Inflammatory macrophage treated with lipopolysaccharide for 1 hour (primary cell): ENCODE measurements around the gene MIA3.
"Not testable (repeated sequence)": the region's sequence is repeated elsewhere in the genome, so short reads cannot be mapped to it uniquely, and the experiment has no call there.

Source experiments
- DNase-seq, 2 donors: peaks; one replicate each; pipeline ENCODE4 v3.0.0-alpha.2; 2020 to 2022

Gene MIA3, protein sequence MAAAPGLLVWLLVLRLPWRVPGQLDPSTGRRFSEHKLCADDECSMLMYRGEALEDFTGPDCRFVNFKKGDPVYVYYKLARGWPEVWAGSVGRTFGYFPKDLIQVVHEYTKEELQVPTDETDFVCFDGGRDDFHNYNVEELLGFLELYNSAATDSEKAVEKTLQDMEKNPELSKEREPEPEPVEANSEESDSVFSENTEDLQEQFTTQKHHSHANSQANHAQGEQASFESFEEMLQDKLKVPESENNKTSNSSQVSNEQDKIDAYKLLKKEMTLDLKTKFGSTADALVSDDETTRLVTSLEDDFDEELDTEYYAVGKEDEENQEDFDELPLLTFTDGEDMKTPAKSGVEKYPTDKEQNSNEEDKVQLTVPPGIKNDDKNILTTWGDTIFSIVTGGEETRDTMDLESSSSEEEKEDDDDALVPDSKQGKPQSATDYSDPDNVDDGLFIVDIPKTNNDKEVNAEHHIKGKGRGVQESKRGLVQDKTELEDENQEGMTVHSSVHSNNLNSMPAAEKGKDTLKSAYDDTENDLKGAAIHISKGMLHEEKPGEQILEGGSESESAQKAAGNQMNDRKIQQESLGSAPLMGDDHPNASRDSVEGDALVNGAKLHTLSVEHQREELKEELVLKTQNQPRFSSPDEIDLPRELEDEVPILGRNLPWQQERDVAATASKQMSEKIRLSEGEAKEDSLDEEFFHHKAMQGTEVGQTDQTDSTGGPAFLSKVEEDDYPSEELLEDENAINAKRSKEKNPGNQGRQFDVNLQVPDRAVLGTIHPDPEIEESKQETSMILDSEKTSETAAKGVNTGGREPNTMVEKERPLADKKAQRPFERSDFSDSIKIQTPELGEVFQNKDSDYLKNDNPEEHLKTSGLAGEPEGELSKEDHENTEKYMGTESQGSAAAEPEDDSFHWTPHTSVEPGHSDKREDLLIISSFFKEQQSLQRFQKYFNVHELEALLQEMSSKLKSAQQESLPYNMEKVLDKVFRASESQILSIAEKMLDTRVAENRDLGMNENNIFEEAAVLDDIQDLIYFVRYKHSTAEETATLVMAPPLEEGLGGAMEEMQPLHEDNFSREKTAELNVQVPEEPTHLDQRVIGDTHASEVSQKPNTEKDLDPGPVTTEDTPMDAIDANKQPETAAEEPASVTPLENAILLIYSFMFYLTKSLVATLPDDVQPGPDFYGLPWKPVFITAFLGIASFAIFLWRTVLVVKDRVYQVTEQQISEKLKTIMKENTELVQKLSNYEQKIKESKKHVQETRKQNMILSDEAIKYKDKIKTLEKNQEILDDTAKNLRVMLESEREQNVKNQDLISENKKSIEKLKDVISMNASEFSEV (N-terminal part only)

DNA sequence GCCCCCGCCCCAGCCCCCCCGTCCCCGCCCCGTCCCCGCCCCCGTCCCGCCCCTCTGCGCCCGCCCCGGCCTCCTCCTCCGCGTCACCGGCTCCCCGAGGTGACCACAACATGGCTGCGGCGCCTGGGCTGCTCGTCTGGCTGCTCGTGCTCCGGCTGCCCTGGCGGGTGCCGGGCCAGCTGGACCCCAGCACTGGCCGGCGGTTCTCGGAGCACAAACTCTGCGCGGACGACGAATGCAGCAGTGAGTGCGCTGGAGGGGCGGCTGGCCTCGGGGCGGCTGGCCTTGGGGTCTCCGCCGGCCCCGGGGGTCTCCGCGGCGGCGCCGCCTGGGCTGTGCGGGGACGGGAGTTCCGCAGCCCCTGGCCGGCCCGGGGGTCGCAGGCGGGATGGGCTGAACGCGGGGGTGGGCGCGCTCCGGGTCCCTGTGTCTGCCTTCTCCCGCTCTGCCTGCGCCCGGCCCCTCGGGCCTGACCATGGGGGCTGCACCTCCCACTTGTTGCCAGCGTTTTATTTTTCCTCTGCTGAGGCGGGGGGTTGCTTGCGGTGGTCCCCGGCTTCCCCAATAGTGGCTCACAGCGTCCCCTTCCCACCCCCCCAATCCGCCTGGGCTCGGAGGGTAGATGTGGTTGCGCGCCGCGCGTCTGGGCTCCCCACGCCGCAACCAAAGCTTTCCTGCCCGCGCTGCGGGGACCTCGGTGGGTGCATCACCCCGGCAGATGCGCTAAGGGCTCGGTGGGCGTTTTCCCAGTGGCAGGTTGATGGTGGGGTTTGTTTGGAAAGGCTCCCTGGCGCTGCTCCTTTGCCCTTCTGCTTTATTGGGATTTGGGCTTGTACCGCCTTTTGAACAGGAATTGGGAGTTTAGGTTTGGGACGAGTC is at the start of gene MIA3:
TSS of gene MIA3 (plus strand) at position 97 of the 879 bp plus-strand sequence. CDS start at position 111, 14 bp downstream.
- DNase-seq: peak; percentile 26 to 40

DNA sequence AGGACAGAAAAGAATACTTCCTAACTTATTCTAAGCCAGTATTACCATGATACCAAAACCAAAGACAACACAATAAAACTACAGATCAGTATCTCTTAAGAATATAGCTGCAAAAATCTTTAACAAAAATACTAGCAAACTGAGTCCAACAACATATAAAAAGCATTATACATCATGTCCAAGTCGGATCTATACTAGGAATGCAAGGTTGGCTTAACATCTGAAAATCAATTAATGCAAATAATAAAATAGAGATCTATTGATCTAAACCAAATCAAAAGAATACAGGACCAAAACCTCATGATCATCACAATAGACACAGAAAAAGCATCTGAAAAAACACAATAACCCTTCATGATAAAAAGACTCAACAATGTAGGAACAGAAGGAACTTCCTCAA is 47.1 kb upstream of the MIA3 start:
- DNase-seq: no peak

DNA sequence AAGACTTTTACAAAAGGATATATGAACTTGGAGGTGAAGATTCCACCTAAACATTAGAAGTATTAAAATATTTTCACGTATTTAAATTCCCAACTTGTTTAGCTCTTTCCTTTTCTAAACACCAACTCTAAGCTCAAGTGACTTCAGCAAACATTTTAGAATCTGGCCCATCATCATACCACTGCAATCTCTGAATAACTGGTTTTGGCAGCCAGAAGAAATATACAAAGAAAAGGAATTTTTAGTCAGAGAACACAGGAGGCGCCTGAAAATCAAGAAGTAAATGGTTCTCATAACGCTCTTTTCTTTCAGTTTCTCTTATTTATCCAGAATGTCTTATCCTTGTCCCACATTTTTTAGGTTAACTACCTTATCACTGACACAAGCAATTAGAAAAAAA is 38.6 kb upstream of the MIA3 start:
- no peak for DNase-seq

DNA sequence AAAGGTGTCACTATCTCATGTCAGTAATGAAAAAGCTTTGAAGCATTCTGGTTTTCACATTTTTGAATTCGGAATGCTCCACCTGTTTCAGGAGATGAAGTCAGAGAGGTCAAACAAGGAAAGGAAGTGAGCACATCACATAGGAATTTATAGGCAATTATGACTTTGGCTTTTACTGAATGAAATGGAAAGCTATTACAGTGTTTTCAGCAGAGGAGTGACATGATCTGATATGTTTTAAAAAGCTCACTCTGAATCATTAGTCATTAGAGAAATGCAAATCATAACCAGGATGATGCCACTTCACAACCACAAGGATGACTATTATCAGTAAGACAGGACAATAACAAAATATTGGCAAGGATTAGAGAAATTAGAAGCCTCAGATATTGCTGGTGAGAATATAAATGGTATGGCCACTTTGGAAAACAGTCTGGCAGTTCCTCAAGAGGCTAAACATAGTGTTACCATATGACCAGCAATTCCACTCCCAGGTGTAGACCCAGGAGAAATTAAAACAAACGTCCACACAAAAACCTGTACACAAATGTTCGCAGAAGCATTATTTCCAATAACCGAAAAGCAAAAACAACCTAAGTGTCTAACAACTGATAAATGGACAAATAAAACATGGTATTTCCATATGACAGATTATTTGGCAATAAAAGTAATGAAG is 35.7 kb upstream of the MIA3 start:
- peak; percentile 20 to 26 for DNase-seq

DNA sequence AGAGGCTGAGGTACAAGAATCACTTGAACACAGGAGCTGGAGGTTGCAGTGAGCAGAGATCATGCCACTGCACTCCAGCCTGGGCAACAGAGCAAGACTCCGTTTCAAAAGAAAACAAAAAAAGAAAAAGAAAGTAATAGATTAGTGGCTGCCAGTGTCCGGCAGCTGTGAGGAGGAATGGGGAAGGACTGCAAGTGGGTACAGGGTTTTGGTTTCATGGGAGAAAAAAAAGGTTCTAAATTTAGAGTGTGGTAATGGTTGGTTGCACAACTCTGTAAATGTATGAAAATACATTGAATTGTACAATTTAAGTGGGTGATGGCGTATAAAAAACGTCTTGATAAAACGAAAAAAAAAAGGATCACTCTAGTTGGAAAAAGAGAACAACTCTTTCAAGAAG is 34.8 kb upstream of the MIA3 start:
- peak; percentile 80 to 87 for DNase-seq

DNA sequence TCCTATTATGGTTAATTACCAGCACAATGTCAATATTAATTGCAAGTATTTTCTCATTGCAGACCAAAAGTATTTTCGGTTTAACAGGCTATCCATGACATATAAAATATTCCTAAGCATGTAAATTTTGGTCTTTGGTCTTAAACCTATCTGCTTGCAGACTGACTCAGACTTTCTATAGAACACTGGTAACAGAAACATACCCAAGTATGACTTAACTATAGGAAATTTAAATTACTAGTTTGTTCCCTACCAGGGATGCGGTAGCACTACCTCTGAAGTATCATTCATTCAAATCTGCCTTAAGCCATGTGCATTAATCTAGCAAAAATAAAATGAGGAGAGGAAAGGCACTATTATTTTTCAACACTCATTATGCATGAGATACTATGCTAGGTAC is 31.1 kb upstream of the MIA3 start:
- DNase-seq: no peak

DNA sequence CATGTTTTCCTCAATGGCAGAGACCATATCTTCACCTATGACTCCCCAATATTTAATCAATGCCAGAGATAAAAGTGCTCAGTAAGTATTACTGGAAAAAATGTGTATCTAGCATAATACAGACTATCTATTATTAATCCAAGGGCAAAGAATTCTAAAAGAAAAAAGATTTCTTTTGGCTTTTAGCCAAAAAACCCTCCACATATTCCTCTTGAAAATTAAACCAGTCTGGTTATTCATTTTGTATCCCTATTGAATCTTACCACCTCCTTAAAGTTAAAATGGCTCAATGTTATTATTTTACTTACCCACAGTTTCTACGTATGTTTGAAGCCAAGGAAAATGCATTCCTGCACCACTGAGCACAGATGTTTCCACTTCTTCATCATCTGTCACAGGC is 29.8 kb upstream of the MIA3 start:
- no peak for DNase-seq

DNA sequence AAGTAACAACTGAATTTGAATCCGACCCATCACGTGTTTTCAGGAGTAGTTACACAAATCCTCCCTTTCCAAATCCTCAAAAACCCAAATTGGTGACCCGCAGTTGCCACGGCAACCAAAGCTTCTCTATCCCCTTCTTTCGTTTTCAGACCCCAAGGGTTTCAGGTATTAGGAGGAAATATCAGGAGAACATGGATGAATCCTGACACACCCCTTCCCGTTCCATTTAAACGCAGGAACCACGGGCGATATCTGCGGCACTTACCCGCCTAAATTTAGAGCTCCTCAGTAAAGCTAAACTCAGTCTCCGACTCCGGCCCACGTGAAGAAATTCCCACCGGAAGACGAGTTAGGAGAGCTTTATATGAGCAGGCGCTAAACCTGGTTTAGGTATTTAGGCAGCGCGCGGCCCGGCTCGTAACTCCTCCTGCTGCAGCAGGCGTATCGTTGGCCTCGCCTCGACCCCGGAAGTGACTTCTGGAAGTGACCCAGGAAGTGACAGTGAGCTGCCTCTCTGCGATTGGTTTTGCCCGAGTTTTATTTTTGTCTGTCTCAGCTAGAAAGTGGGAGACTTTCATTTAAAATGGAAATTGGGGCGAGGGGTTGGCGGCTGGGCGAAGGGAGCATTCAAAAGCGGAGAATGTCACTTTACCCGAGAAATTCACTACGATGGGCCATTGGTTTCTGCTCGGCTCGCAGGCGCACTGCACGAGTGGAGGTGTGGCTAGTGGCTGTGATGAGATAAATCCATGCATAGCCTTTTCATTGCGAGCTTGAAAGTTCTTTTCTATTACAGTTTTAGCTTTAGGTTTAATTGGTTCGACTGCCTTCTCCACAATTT is 28.2 kb upstream of the MIA3 start, which contains the start of gene TAF1A:
TSS of gene TAF1A (minus strand) at position 472 of the 841 bp plus-strand sequence.
- DNase-seq: peak; percentile 81

DNA sequence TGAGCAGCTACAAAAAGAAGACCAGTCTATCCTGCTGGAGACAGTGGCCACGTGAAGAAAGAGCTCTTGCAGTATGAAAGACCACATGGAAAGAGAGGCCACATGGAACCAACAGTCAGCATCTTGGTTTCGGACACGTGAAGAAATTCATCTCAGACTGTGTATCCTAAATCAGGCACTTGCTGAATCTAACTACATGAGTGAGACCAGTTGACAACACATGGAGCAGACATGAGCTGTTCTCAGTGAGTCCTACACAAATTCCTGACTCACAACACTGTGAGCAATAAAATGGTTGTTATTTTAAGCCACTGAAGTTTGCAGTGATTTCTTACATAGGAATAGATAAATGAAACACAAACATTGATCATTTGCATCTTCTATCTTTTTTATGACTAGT is 25.7 kb upstream of the MIA3 start:
- no peak for DNase-seq

DNA sequence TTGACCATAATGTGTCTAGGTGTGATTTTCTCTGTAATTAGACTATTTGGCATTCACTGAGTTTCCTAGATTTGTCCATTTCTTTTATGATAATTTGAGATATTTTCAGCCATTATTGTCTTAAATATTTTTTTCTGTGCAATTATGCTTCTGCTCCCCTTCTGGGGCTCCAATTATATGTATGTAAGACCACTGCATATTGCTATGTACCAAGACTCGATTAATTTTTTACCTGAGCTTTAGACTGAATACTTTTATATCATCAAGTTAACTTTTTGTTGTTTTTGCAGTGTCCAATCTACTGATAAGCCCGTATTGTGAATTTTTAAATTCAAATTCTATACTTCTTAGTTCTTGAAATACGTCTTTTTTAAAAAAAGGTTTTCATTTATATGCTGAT is 23.1 kb upstream of the MIA3 start:
- no peak for DNase-seq

DNA sequence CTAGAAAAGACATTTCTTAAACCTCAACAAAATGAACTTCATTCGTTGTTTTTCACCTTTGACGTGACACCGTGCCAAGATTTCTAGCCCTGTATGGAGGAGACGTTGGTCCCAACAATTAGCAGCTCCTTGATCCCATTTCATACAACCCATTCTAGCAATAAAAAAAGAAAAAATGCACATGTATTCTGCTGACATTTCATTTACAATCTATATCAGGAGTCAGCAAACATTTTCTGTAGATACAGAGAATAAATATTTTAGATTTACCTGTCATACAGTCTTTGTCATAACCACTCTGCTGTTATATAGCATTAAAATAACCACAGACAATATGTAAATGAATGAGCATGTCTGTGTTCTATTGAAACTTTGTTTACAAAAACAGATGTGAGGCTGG is 21.2 kb upstream of the MIA3 start:
- no peak for DNase-seq

DNA sequence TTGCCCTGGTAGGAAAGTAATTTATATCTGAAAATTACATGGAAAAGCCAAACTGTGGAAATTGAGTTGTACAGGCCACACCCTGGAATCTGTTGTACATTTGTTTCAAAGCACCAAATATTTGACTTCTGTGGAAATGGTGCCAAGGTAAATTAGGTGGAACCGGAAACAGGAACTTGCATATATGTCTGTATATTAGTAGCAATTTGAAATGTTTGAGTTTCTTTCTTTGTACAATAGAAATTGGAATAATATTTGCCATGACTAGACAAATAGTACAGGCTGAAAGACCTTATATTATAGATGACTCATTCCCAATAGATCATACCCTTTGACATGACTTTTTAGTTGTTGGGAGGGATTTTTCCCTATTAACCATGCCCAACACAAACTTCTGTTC is 17.6 kb upstream of the MIA3 start:
- DNase-seq: no peak

DNA sequence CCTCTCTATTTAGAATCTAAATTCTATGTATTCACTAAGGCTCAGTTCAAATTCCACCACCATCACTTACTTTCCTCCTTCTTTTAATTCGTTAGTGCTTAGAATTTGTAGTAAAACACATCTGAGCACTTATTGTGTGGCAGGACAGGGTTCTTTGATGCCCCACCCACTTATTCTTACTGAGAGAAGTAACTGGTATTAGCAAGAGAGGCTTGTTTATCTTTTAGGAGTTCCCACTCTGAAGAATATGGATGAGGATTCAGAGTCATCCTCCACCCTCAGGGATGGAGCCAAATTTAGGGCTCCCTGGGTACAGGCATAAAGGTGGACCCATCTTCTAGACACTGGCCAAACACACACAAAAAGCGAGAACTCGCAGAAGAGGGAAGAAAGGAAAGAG is 16.6 kb upstream of the MIA3 start:
- no peak for DNase-seq

DNA sequence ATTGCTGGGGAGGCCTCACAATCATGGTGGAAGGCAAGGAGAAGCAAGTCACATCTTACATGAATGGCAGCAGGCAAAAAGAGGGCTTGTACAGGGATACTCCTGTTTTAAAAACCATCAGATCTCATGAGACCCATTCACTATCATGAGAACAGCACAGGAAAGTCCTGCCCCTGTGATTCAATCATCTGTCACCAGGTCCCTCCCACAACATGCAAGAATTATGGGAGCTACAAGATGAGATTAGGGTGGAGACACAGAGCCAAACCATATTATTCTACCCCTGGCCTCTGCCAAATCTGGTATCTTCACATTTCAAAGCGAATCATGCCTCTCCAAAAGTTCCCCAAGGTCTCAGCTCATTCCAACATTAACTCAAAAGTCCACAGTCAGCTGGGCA is 11.1 kb upstream of the MIA3 start:
- DNase-seq: no peak

DNA sequence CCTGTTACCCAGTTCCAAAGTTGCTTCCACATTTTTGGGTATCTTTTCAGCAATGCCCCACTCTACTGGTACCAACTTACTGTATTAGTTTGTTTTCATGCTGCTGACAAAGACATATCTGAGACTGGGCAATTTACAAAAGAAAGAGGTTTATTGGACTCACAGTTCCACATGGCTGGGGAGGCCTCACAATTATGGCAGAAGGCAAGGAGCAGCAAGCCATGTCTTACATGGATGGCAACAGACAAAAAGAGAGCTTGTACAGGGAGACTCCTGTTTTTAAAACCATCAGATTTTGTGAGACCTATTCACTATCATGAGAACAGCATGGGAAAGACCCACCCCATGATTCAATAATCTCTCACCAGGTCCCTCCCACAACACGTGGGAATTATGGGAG is 8.8 kb upstream of the MIA3 start:
- not testable (repeated sequence) for DNase-seq

DNA sequence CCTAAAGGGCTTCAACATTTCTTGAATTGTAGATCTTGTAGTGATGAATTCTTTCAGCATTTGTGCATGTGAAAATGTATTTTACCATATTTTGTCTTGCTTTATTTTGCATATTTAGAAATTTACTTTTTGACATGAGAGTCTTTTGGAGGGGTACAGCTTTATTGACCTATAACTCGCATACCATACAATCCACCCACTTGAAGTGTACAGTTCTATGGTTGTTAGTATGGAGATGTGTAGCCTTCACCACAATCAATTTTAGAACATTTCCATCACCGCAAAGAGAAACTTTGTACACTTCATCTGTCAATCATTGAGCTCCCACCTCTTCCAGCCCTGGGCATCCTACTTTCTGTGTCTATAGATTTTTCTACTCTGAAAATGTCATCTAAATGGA is 7.2 kb upstream of the MIA3 start:
- no peak for DNase-seq

DNA sequence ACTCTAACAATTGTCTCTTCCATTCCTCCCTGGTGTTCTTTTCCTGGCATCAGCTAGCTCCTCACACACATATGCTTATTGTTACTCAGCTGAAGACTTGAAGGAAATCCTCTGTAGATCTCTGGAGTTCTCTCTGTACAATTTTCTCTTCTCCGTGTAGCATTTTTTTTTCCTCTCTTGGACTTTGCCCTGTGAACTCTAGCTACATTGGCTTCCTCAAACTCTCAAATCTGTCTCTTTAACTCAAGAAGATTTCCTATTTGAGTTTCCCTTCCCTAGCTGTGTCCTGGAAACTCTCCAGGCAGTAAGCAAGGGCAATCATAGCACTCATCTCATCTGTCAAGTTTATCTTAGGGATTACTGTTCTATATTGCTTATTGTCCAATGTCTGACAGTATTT is 4.3 kb upstream of the MIA3 start:
- DNase-seq: no peak

DNA sequence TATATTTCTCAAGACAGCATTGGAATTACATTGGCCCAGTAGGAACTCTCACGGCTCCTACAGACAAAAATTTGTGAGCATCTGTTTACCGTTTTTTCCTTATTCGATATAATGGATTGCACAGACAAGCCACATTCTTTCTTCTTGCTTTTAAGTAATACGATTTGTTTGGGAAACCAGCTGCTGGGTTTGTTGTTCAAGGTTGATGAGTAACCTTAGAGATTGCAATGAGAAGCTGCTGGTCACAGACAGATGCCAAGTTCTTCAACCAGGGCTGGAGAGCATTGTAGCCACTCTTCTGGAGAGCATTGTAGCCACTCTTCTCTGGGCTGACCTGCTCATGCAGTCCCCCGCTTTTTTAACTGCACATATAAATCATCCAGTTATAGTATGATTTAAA is 1.4 kb upstream of the MIA3 start:
- no peak for DNase-seq

DNA sequence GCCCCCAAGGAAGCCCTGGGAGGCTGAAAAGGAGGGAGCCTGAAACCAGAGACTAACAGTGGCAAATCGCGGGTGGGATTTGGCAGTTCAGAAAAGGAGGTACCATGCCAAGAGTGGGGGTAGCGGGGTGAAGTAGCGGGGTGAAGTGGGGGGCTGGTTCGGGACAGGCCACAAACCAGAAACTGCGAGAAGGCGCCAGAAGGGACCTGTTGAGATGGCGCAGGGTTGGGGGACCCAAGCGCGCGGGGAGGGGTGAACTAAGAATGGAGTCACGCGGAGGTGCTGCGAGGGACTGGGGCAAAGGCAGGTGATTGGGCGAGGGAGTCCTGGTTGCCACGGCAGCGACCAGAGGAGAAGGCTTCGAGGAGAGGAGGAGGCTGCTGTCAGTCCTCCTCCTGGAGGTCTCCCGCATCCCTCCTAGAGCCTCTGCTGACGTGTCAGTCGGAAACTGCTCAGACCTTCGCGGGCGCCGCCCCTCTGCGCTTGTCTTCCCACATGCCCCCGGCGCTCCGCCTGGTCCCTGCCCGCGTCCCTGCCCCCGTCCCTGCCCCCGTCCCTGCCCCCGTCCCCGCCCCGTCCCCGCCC is 438 bp upstream of the MIA3 start:
- peak; percentile 59 to 67 for DNase-seq
